Hematopoietic multipotent progenitor cell treated with erythropoietin and hydrocortisone succinate and interleukin-3 and kit ligand, for 4 days (in vitro differentiated cells): ENCODE measurements around the gene C17orf114.
"Not testable (repeated sequence)": the region's sequence is repeated elsewhere in the genome, so short reads cannot be mapped to it uniquely, and the experiment has no call there.

Source experiments
- DNase-seq: peaks from one replicate; pipeline ENCODE4 v3.0.0-alpha.2; 2015

Gene C17orf114

DNA sequence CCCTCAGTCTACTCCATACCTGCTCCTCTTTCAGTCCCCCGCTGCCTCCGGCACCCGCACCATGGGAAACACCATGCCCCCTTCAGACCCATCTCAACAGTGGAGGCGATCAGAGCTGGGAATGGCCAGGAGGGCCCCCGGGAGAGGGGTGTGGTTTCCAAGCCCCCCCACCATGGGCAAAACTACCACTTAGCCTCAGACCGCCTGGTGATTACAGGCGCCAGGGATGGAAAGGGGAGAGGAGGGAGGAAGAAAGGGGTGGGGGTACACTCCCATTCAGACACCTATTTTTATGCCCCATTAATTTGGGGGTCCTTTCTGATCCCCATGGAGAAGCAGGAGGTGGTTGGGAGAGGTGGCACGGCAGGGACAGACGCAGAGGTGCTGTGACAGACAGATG lies at the start of gene C17orf114:
C17orf114 (minus strand) TSS at position 101 of the 400 bp plus-strand sequence.
- DNase-seq: no peak

DNA sequence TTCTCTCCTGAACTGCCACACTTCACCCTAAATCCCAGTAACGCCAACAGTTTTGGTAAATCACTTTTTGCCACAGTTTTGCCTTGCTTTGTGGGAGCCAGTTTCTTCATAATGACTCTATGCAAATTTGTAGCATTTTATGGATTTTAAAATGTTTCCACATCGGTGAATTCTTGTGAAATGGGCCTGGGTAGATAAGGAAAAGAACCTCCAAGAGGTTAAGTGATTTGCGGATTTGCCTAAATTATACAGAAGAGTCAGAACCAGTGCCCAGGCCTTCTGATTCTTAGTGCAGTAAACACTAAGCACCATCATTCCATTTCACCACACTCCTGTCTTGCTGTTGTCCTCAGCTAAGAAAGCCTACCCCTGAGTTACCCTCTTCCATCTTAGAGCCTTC lies 49.0 kb upstream of the C17orf114 start:
- DNase-seq: no peak

DNA sequence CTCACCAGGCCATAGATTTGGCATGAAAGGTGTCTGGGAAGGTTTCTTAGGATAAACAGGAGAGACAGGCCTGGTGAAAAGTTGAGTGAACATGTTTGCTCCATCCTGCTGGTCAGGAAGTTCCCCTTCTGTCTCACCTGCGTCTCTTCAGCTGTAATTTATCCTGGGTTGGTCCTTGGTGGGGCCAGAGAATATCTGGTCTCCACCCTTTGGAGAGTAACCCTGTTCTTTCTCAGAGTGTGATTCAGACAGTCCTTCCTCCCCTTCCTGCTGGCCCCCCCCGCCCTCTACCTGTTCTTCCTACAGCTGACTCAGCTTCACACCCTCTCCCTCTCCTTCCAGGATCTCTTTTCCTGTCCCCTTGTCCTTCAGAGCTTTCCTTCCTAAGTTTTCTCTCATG lies 48.1 kb upstream of the C17orf114 start:
- DNase-seq: no peak

DNA sequence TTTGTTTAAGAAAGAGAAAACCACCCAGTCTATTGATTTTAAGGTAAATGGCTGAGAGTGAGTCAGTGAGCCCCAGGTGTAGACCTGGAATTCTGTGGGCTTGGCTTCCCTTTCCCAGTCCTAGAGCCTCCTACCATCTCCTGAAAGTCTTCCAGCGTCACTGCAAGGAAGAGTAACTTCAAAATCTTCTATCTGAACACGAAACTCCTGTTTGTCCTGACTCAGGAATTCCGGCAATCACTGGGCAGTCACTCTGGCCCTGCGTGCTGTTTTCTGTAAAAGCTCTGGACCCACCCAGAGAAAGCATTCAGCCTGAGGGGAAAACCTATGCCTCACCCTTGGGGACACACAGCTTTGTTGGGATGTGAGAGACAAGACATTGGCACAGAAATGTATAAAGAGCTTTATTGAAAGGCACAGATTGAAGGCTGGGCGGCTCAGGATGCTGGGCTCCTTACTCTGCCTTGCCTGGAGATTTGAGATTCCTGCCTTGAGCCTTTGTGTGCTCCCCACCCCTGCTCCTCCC lies 46.9 kb upstream of the C17orf114 start:
- DNase-seq: no peak

DNA sequence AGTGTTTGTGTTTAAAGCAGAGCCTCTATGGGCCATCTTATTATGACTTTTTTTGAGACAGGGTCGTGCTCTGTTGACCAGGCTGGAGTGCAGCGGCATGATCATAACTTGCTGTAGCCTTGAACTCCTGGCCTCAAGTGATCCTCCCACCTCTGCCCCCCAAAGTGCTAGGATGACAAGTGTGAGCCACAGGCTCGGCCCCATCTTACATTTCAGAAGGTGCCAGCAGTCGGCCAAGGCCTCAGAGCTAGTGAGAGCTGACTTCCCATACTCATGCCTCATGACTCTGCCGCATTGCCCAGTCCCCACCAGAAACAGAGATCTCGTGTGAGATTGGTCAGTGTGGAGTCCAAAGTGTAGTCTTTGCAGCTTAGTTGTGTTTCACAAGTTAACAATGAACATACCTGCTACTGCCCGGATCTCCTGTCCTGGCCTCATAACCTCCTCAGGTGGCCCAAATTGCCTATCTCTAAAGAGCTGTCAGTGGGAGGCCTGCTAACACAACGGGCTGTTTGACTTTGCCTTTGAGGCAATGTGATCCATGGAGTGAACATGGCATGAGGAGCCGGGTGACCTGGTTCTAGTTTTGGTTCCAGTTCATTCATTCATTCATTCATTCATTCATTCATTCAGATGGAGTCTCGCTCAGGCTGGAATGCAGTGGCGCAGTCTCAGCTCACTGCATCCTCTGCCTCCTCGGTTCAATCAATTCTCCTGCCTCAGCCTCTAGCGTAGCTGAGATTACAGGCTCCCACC lies 44.7 kb upstream of the C17orf114 start:
- DNase-seq: no peak

DNA sequence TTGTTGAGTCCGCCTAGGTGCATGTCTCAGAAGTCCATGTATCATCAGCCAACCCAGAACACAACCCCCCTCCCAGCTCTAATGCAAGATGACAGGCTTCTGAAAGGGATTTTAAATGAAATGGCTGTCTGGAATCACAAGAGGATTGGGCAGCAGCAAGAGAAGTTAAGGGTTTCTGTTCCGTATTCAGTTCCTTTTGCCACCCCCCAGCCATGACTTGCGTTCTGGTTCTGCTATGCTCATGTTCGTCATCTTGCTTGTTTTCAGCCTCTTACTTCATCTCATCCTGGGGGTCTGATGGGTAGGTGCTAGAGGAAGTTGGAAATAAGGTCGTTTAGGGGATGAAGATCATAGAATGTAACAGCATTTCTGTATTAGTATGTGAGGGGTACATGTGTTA lies 43.0 kb upstream of the C17orf114 start:
- no peak for DNase-seq

DNA sequence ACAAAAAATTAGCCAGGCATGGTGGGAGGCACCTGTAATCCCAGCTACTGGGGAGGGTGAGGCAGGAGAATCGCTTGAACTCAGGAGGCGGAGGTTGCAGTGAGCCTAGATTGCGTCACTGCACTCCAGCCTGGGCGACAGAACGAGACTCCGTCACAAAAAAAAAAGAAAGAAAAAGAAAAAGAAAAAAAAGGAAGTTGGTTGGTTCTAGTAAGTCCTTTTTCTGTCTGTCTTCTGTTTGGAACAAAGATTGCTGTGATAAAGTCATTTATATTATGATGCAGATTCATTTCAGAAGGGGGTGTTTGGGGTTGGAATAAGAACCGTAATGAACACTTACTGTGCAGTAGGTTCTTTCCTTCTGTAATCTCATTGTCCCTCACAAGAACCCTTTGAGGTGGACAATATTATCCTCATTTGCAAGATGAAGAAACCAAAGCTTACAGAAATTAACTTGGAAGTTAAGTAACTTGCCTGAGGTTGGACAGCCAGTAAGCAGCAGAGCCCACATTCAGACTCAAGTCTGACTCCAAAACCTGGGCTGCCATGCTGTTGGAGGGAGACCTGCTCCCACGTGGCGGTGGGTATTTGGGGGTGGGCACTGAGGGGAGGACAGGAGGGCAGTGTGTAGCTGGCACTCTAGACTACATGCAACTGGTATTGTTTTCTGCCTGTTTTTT lies 41.3 kb upstream of the C17orf114 start:
- peak; percentile 45 for DNase-seq

DNA sequence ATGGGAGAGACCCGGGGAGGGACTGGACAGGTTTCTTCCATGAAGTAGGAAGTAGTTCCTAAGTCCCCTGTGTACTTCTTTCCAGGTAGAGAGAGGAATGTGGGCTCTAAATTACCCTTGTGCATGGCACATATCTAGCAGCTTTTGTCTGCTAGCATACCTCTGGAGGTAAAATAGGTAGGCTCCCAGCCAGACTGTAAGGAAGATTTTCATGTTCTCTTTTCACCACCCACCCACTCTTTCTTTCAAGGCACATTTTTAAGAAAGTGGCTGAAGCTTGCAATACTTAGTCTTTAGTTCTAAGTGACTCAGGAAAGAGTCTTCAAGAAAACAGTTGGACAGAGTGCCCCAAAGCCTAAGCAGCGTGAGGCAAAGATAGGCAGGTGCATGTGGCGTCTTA lies 40.2 kb upstream of the C17orf114 start:
- DNase-seq: no peak

DNA sequence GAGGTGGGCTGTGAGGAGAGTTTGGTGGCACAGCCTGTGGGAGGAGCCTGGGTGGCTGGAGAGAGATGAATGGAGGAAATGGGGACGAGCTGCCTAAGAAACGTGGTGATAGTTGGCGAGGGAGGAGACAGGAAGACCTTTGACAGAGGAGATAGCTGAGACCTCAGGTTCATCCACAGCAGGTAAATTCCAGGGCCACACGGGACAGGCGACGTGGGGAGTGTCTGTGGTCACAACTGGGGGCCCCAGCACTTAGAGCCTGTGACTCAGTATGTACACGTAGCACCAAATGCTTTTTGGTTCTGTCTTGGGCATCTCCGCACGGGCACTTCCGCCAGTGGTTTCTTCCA lies 38.7 kb upstream of the C17orf114 start:
- DNase-seq: no peak

DNA sequence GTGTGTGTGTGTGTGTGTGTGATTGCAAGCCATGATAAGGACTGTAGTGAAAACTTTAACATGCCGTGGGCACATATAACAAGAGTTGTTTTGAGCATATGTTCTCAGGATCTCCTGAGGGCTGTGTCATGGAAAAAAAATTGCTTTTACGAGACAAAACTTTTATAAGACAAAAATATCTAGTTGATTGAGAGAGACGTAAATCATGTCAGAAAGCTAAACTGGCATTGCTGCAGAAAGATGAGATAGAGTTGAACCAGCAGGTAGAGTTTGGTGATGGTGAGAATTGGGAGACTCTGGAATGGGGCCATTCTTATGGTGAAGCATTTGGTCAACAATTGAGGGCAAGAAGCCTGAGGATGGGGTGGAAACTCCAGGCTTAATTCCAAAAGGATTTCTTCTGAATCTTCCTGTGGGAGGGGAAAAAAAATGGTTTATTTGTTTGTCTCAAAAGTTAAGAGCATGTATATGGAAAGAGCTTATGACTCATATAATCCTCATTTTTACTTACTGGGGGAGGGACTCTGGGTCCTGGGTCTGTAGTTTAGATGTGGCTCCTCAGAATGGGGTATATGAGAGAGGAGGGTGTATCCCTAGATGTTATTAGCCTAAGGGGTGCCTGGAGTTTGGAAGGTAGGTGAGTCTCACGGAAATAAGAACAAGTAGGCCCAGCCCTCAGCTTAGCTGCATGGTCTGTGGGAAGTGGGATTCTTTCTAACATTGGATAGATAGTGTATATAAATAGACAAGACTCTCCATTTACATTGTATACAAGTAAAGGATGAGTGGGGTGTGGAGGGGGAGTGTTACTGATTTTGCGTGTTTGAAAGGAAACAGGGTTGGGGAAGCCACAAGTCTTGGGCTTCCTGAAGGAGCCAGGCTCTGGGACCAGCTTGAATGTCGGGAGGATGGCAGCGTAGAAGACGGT lies 38.1 kb upstream of the C17orf114 start:
- DNase-seq: no peak

DNA sequence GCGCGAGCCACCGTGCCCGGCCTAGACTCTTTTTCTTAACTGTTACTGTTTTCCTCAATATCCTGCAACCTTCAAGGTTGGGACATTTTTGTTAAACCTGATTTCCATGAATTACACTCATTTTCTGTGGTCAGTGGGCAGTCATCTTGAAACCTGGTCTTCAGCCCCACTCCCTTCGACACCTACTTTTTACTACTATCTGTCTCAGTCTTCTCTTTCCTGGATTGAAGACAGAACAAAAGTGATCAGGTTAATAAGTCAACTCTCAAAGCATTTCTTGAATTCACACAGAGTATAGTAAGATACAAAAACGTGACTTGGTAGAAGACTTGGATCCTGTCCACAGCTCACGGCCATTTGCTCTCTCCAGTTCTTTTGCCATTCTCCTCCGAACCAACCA lies 37.1 kb upstream of the C17orf114 start:
- no peak for DNase-seq

DNA sequence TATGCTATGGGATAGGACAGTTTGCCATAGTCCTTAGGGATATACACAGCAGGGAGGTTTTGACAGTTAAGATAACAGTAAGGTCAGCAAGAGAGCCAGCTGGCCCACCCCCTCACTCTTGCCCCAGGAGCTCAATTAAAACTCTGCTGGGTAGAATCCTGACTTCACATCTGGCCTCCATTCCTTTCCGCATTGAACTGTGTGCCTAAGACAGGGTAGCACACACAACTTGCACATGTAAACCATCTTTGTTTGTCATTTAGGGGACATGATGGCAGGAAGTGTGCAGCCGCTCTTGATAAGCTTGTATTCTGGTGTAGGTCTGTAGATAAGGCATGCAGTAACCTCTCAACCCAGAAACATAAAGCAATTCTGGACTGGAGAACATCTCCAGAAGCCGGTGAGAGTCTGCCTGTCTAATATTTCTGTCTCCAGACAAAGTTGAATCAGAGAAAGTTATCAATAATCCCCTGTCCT lies 36.2 kb upstream of the C17orf114 start:
- peak; percentile 86 for DNase-seq

DNA sequence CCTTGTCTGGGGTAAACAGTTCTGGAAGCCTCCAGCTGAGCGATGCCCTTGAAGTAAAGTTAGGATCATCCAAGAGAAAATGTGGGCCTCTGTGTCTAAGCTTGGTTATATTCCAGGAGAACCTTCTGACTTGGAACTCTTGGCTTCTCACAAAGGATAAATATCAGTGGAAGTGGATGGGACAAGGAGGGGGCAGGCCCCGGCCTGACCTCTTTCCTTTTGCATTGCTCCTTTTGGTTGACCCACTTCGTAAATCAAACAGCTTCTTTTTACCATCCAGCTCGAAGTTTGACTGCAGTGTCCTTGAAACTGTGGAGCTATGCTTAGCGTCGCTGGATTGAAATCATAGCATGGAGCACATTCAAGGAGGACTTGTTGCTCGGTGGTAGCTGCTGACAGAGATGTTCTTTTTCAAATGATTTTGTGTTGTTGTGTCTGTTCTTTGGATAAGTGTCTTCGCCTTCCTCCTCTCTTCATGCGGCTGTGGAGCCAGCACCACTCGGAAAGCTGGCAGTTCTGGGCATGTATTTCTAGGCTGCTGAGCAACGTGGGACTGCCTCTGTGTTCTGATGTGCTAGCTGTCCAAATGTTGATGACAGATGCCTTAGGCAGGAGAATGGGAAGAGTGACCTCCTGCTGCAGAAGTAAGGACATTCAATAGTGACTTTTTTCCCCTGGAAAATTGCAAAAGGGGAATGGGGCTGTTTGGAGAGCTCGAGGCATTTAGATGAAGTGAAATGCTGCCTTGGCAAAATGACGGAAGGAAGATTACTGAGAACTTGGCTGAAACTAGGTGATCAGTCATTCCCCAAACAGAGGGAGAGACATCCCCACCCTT lies 35.6 kb upstream of the C17orf114 start:
- no peak for DNase-seq

DNA sequence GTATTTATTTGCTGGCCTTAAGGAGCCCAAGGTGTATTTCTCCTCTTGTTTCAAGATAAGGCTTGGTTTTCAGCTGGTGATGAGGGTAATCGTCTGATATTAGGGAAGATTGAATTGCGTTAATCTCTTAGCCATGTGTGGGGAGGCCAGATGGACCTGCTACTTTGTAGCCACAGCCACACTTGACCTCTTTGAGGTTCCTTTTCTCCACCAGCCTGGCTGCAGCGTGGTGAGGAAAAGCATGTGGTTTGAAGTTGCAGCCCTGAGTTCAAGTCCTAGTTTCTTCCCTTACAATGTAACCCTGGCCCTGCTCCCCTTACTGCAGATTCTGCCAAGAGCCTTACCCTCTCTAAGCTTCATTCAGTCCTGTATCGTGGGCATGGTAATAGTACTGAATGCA lies 34.1 kb upstream of the C17orf114 start:
- DNase-seq: no peak

DNA sequence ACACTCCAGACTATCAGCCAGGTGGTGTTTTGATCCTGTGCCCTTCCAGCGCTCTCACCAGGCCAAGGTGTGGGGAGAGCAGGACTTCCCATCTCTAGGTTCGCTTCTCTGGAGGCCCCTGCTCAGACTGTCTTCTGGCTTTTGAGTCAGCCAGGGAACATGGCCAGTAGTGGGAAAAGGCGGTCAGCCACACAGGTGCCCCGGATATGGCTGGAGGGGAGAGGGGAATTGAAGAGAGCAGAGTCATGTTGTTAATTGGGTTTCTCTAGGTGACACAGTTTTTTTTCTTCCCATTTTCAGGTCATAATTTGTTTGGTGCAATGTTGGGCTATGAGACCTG lies 32.5 kb upstream of the C17orf114 start:
- DNase-seq: no peak

DNA sequence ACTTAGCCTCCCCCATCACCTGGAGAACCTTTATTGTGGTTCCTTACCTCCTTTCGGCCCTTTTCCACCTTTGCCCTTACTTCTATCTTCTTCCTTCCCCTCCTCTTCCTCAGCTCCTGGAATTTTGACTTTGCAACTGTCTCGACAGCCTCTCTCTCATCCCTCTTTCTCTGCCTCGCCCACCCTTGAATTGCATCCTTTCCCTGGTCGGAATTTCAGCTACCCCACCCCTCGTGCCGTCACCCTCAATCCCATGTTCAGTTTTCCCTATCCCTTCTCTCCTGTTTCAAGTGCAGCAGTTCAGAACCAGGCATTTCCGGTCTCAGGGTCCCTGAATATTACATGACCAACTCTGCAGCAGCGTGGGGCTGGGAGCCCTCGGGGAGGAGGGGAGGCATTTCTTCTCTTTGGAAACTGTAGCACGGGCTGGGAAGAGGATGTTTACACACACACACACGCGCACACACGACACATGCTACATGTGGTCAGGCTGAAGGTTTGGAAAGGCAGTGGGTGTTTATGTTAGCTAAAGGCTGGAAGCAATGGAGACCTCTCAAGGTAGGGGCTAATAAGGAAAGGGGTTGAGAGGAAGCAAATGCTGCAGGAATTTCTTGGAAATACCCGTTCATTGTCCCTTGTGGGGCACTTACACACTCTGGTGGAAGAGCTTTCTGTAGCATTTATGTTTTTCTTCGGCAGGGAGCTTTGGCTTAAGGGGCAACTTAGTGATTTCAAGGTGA lies 32.0 kb upstream of the C17orf114 start:
- DNase-seq: peak; percentile 49

DNA sequence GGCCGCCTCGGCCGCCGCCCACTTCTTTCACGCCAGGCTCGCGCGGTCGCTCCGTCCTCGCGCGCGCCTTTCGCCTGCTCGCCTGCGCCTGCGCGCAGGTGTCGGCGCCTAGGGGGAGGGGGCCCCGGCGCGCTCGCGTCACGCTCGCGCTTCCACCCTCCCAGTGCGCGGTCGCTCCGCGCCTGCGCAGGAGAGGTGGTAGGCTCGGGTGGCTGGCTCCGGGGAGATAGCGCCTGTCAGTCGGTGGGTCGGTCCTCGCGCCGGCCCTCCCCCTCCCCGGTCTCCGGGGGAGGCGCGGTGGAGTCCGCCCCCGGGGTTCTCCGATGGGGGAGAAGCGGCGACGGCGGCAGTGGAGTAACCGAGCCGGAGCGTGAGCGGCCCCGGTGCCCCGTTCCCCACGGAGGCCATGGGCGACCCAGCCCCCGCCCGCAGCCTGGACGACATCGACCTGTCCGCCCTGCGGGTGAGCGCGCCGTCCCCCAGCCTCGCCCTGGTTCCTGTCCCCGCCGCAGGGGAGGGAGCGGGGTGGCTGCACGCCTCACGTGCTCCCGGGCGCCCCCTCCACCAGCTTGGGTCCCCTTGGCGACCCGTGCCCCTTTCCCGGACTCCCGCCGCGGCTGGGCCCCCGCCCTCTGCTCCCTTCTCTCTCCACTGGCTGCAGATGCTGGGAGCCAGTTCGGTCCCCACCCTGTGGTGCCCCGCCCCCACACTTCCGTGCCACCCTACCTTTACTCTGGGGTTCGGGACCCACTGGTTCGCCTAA lies 31.2 kb upstream of the C17orf114 start, which contains the start of gene MINK1:
MINK1 (plus strand) TSS at position 163 of the 763 bp plus-strand sequence; CDS start at position 407, 244 bp downstream.
- peak; percentile 96 for DNase-seq

DNA sequence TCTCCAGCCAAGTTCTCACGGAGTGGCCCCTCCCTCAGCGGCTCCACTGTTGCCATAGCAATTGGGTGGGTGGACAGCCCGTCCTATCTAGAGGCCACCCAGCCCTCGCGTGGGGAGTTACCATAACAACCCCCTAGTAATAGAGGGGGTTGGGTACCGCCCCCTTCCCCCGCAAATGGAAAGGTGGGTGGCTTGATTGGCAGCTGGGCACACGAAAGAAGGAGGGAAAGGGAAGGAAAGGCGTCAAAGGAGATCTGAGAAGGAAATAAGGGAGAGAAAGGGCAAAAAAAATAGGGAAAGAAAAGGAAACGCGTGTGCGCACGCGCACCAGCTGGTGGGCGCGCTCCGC lies 30.7 kb upstream of the C17orf114 start:
- DNase-seq: not testable (repeated sequence)

DNA sequence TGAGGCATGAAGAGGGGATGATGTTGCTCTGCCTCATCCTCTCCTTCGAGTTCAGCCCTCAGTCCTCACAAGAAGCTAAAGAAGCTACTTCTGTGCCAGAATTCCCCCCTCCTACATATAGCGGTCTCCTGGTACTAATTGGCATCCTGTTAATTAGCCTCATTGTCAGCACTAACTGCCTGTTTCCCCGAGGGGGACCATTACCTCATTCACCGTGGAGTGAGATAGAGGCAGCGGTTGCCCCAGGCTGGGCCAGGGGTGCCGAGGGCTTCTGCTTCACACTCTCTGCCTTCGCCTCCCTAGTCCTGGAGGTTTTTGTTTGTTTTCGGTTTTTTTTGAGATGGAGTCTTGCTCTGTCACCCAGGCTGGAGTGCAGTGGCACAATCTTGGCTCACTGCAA lies 25.3 kb upstream of the C17orf114 start:
- no peak for DNase-seq

DNA sequence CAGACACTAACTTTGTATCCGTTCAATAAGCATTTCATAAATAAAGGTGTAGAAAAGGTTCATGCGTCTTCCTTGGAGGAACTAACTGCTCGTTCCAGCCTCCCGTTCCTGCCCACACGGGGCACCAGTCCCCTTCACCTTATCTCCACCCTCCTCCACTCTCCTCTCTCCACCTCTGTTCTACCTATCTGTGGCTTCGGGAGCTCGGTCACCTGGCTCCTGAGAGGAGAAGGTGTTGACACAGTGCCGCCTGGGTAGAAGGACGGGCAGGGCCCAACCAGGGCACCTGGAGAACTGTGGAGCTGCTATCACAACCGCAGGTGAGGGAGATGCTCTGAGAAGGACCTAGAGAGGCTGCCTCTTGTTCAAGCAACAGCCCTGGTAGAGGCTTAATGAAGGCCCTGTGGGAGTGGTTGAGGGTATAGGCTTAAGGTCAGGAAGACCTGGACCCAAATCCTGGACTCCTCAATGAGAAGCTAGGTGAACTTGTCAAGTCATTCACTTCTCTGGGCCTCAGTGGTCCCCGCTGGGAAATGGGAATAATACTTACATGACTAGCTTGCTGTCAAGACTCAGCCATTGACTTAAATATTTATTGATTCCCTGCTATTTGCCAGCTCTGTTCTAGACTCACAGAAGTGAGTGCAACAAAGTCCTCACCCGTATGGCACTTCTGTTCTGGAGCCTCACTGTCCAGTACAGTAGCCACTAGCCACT lies 21.4 kb upstream of the C17orf114 start:
- no peak for DNase-seq
